Ectodermal cell (in vitro differentiated cells): ENCODE measurements around the gene TMEM127. TPM values are rescaled to one million over a fixed set of nuclear protein-coding genes. Genes with fewer than 3 reads are reported as not detected.
A peak's percentile ranks its signal among the peaks of the same experiment; 100 is the strongest.
"Not testable (repeated sequence)": the region's sequence is repeated elsewhere in the genome, so short reads cannot be mapped to it uniquely, and the experiment has no call there.

Source experiments
- H3K27ac ChIP-seq: 2 replicates; pipeline ENCODE4 v1.7.0; 2013; ENCODE audit warnings: mild to moderate bottlenecking, low read depth, low read length; ENCODE audit not compliant: insufficient read depth, poor library complexity, severe bottlenecking
- H3K27me3 ChIP-seq: 2 replicates; pipeline ENCODE4 v1.7.0; 2013; ENCODE audit warnings: mild to moderate bottlenecking, low read length; ENCODE audit not compliant: insufficient read depth, control insufficient read depth, poor library complexity, severe bottlenecking
- H3K36me3 ChIP-seq: one replicate; pipeline ENCODE4 v1.7.0; 2013; ENCODE audit warnings: low read length; ENCODE audit not compliant: control insufficient read depth, insufficient read depth
- H3K4me1 ChIP-seq: one replicate; pipeline ENCODE4 v1.7.0; 2013; ENCODE audit warnings: low read length; ENCODE audit not compliant: control insufficient read depth, insufficient read depth
- H3K4me3 ChIP-seq: 2 replicates; pipeline ENCODE4 v1.7.0; 2013; ENCODE audit warnings: low read depth, low read length, control low read depth; ENCODE audit not compliant: insufficient read depth
- H3K9me3 ChIP-seq: 2 replicates; pipeline ENCODE4 v1.7.0; 2013; ENCODE audit warnings: mild to moderate bottlenecking, low read length, moderate library complexity; ENCODE audit not compliant: control insufficient read depth
- WGBS, 2 experiments: methylation state at CpG; one replicate each; pipeline ENCODE4 v1.1.7; 2013; ENCODE audit warnings: missing lambda C conversion rate in 2 of 2; 5-methylcytosine and 5-hydroxymethylcytosine counted together
- polyA plus RNA-seq, 4 experiments: library from polyadenylated mRNA; stranded (reverse); fragments of 50-300 nt; gene quantifications; one replicate each; pipeline ENCODE4 v1.2.3, GENCODE V29; 2013

TMEM127 gene
- 35.5 TPM for polyA plus RNA-seq (2013, experiment 1 of 4)
- polyA plus RNA-seq (2013, experiment 2 of 4) = 36.0 TPM
- 20.0 TPM for polyA plus RNA-seq (2013, experiment 3 of 4)
- polyA plus RNA-seq (2013, experiment 4 of 4) = 22.0 TPM

- peaks cover 8% of the 10 kb centered on the region for H3K36me3 ChIP-seq
- H3K27ac ChIP-seq = peak within 1 kb of the TSS; percentile 67
- H3K27me3 ChIP-seq = no peaks in the 10 kb centered on the region
- peaks cover 7% of the 10 kb centered on the region for H3K4me1 ChIP-seq
- no peaks in the 10 kb centered on the region for H3K9me3 ChIP-seq
- H3K4me3 ChIP-seq = peak within 1 kb of the TSS; percentile 97
- 0% methylated on average over 81 of the region's 81 CpGs for WGBS, 2 experiments
Measured at GRCh38 chr2:96265840-96266679, at the start of gene TMEM127, which contains the start of gene CIAO1. TMEM127 (minus strand) TSS chr2:96265997; CDS start chr2:96265381, 616 bp downstream. CIAO1 (plus strand) TSS chr2:96266225; CDS start chr2:96266351, 126 bp downstream.

GRCh38 chr2:96315005-96315399, 49.2 kb upstream of the TMEM127 start:
- peaks cover 15% of the 10 kb centered on the region for H3K27me3 ChIP-seq
- peaks cover 6% of the 10 kb centered on the region for H3K4me1 ChIP-seq
- H3K27ac ChIP-seq = no peak overlapping the region
- WGBS, 2 experiments = 93 to 94% methylated on average over 3 of the region's 3 CpGs
- no peaks in the 10 kb centered on the region for H3K9me3 ChIP-seq
- no peak overlapping the region for H3K4me3 ChIP-seq
- H3K36me3 ChIP-seq = no peaks in the 10 kb centered on the region

GRCh38 chr2:96308248-96308647, 42.5 kb upstream of the TMEM127 start:
- Histone ChIP-seq H3K27me3 (no peaks in the 10 kb centered on the region), H3K4me1 (peaks cover 12% of the 10 kb centered on the region), H3K27ac (no peak overlapping the region), H3K9me3 (no peaks in the 10 kb centered on the region), H3K4me3 (no peak overlapping the region), H3K36me3 (peaks cover 4% of the 10 kb centered on the region)
- WGBS, 2 experiments = 88 to 93% methylated on average over 5 of the region's 5 CpGs

GRCh38 chr2:96306370-96306769, 40.6 kb upstream of the TMEM127 start:
- peaks cover 12% of the 10 kb centered on the region for H3K4me1 ChIP-seq
- H3K27me3 ChIP-seq = no peaks in the 10 kb centered on the region
- WGBS, 2 experiments = 95% methylated on average over 3 of the region's 3 CpGs
- no peaks in the 10 kb centered on the region for H3K9me3 ChIP-seq
- no peak overlapping the region for H3K27ac ChIP-seq
- peak overlapping the region; percentile 51 for H3K4me3 ChIP-seq
- peaks cover 23% of the 10 kb centered on the region for H3K36me3 ChIP-seq

- Histone ChIP-seq H3K4me3 (peak overlapping the region; percentile 51), H3K9me3 (no peaks in the 10 kb centered on the region), H3K27me3 (no peaks in the 10 kb centered on the region), H3K4me1 (peaks cover 12% of the 10 kb centered on the region), H3K36me3 (peaks cover 26% of the 10 kb centered on the region), H3K27ac (no peak overlapping the region)
- WGBS, 2 experiments = 10 to 31% methylated on average over 7 to 8 of the region's 9 CpGs
Measured at GRCh38 chr2:96305979-96306308, 40.1 kb upstream of the TMEM127 start.

GRCh38 chr2:96305091-96305978, 39.5 kb upstream of the TMEM127 start, which contains the start of gene SNRNP200:
SNRNP200 (minus strand) TSS chr2:96305546; CDS start chr2:96305437, 109 bp downstream.
- Histone ChIP-seq H3K27me3 (no peaks in the 10 kb centered on the region), H3K4me3 (peak within 1 kb of the TSS; percentile 51), H3K4me1 (peaks cover 12% of the 10 kb centered on the region), H3K27ac (no peak within 1 kb of the TSS), H3K9me3 (no peaks in the 10 kb centered on the region), H3K36me3 (peaks cover 31% of the 10 kb centered on the region)
- WGBS, 2 experiments = 0% methylated on average over 59 to 61 of the region's 61 CpGs

GRCh38 chr2:96304606-96305005, 38.8 kb upstream of the TMEM127 start:
- Histone ChIP-seq H3K4me1 (peaks cover 12% of the 10 kb centered on the region), H3K27ac (no peak overlapping the region), H3K27me3 (no peaks in the 10 kb centered on the region), H3K36me3 (peaks cover 38% of the 10 kb centered on the region), H3K9me3 (no peaks in the 10 kb centered on the region), H3K4me3 (peak overlapping the region; percentile 51)
- WGBS, 2 experiments = 69% methylated on average over 11 of the region's 11 CpGs

GRCh38 chr2:96301865-96302264, 36.1 kb upstream of the TMEM127 start:
- WGBS, 2 experiments = 100% methylated on average over 1 of the region's 1 CpG; no CpG with 5 or more reads in 1 of the 2 experiments
- H3K27me3 ChIP-seq = no peaks in the 10 kb centered on the region
- H3K27ac ChIP-seq = no peak overlapping the region
- no peaks in the 10 kb centered on the region for H3K9me3 ChIP-seq
- no peak overlapping the region for H3K4me3 ChIP-seq
- peaks cover 64% of the 10 kb centered on the region for H3K36me3 ChIP-seq
- peaks cover 12% of the 10 kb centered on the region for H3K4me1 ChIP-seq

- 94 to 97% methylated on average over 5 of the region's 5 CpGs for WGBS, 2 experiments
- Histone ChIP-seq H3K27me3 (no peaks in the 10 kb centered on the region), H3K9me3 (no peaks in the 10 kb centered on the region), H3K4me3 (no peak overlapping the region), H3K4me1 (no peaks in the 10 kb centered on the region), H3K36me3 (peaks cover 89% of the 10 kb centered on the region), H3K27ac (no peak overlapping the region)
Measured at GRCh38 chr2:96296925-96297324, 31.1 kb upstream of the TMEM127 start.

- H3K4me3 ChIP-seq, H3K27ac ChIP-seq, H3K4me1 ChIP-seq, H3K9me3 ChIP-seq, H3K27me3 ChIP-seq: not testable (repeated sequence)
- 92 to 96% methylated on average over 8 of the region's 8 CpGs for WGBS, 2 experiments
- peaks cover 91% of the 10 kb centered on the region for H3K36me3 ChIP-seq
Measured at GRCh38 chr2:96294271-96294670, 28.5 kb upstream of the TMEM127 start.
